K562 (cell line): ENCODE results near the gene ARID3A. TPM values are rescaled to one million over a fixed set of nuclear protein-coding genes. Genes with fewer than 3 reads are reported as not detected.

Experiments used
- FOXK2 ChIP-seq, 2 experiments: fragments of 450-650 bp; IDR thresholded peaks in 1 of 2; conservative IDR thresholded peaks in 1 of 2; 2 replicates each; pipeline ENCODE4 v1.6.1; 2016; ENCODE audit warnings: low read depth in 2 of 2, mild to moderate bottlenecking in 1 of 2
- GTF2F1 ChIP-seq: IDR thresholded peaks from 2 replicates; pipeline ENCODE4 v1.6.1; 2011; ENCODE audit warnings: low read depth, low read length, improper control_type of control experiment
- NFXL1 ChIP-seq: fragments of 450-650 bp; formaldehyde crosslinking; IDR thresholded peaks from 2 replicates; pipeline ENCODE4 v1.4.0; 2021; ENCODE audit warnings: mild to moderate bottlenecking
- PYGO2 ChIP-seq: fragments of 450-650 bp; IDR thresholded peaks from 2 replicates; pipeline ENCODE4 v1.6.1; 2016; ENCODE audit warnings: mild to moderate bottlenecking, missing genetic modification characterization, moderate library complexity, missing compliant biosample characterization
- RBM17 ChIP-seq: fragments of 200-400 bp; formaldehyde crosslinking; IDR thresholded peaks from 2 replicates; pipeline ENCODE4 v1.6.1; 2017; ENCODE audit warnings: low read depth, mild to moderate bottlenecking, low read length, borderline replicate concordance
- TEAD2 ChIP-seq: fragments of 450-650 bp; IDR thresholded peaks from 2 replicates; pipeline ENCODE4 v1.6.1; 2016; ENCODE audit warnings: missing genetic modification characterization, control low read depth, missing compliant biosample characterization
- ZNF121 ChIP-seq: sonication (generic); formaldehyde crosslinking; conservative IDR thresholded peaks from 2 replicates; pipeline ENCODE4 v1.8.0; 2022; ENCODE audit warnings: missing genetic modification reagents
- ZNF436 ChIP-seq: fragments of 250-450, 450-650 bp; sonication (Bioruptor Pico); formaldehyde crosslinking; IDR thresholded peaks from 2 replicates; pipeline ENCODE4 v1.7.0; 2020; ENCODE audit warnings: mild to moderate bottlenecking
- ZNF785 ChIP-seq: fragments of 250-450 bp; sonication (Bioruptor Pico); IDR thresholded peaks from 2 replicates; pipeline ENCODE4 v1.4.0; 2020; ENCODE audit warnings: mild to moderate bottlenecking
- ZNF830 ChIP-seq: fragments of 250-450 bp; sonication (Bioruptor Pico); IDR thresholded peaks from 2 replicates; pipeline ENCODE4 v1.5.0; 2021; ENCODE audit warnings: mild to moderate bottlenecking
- polyA plus RNA-seq, 8 experiments: library from polyadenylated mRNA; depleted of rRNA in 4 of 8; stranded (reverse) in 5 of 8; unstranded in 3 of 8; fragments of >200 nt; fragmentation: Nextera tagmentation in 2 of 8; fragmentation: Illumina TruSeq in 1 of 8; extraction: Ambion mirVana in 2 of 8; extraction: Trizol in 1 of 8; gene quantifications; 2 replicates each; pipeline versions ENCODE4 v1.2.1 to v1.2.3, GENCODE V29; 2011 to 2014; ENCODE audit warnings: inconsistent platforms in 1 of 8, missing spikeins in 1 of 8
- total RNA-seq, 7 experiments: library from RNA; depleted of rRNA in 6 of 7; stranded (reverse); fragments of >200 nt in 6 of 7; fragmentation: Illumina TruSeq in 2 of 7; extraction: Trizol in 2 of 7; gene quantifications; 2 replicates each; pipeline versions ENCODE4 v1.2.1 to v1.2.3, GENCODE V29; 2011 to 2021; ENCODE audit warnings: low replicate concordance in 1 of 7
- TF ChIP-seq, protein P1 (sequence below): fragments of 450-650 bp; IDR thresholded peaks from 2 replicates; pipeline ENCODE4 v1.6.1; 2017; ENCODE audit warnings: antibody characterized with exemption, mild to moderate bottlenecking
- TF ChIP-seq, protein P2 (sequence below): sonication (generic); IDR thresholded peaks from 2 replicates; pipeline ENCODE4 v1.6.1; 2016
- TF ChIP-seq, protein P3 (sequence below): fragments of 250-450 bp; sonication (Bioruptor Pico); IDR thresholded peaks from 2 replicates; pipeline ENCODE4 v1.8.0; 2021; ENCODE audit warnings: mild to moderate bottlenecking, moderate library complexity
- TF ChIP-seq, protein P4 (sequence below), 2 experiments: fragments of 450-650 bp; formaldehyde crosslinking in 1 of 2; IDR thresholded peaks; 2 replicates each; pipeline versions ENCODE4 v1.4.0 to v1.6.1; 2014 to 2020; ENCODE audit warnings: mild to moderate bottlenecking in 2 of 2, borderline replicate concordance in 1 of 2, low read depth in 1 of 2

The ARID3A gene
- total and polyA plus RNA-seq, 9 of the 15 experiments (the other 6 are each of a cell fraction or from before 2014, with no cell fraction given), result 1.4 to 118 (median 31.2) TPM

DNA sequence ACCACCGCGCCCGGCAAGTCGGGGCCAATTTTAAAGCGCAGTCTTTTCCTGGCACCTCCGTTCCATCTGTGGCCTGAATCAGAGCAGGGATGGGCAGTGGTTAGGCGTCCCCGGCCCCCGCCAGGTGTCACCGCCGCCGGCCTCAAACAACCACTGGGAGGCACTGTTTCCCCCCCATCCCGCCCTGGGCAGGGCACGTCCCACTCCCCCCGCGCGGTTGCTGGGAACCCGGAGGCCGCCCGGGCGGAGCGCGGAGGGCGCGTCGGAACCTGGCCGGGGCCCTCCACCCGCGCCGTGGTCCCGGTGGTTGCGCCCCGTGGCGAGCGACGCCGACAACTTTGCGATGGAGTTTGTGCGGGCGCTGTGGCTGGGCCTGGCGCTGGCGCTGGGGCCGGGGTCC is 74.3 kb downstream of the ARID3A start, which contains the start of gene GRIN3B (continued):
- TF ChIP-seq, protein P1, sequence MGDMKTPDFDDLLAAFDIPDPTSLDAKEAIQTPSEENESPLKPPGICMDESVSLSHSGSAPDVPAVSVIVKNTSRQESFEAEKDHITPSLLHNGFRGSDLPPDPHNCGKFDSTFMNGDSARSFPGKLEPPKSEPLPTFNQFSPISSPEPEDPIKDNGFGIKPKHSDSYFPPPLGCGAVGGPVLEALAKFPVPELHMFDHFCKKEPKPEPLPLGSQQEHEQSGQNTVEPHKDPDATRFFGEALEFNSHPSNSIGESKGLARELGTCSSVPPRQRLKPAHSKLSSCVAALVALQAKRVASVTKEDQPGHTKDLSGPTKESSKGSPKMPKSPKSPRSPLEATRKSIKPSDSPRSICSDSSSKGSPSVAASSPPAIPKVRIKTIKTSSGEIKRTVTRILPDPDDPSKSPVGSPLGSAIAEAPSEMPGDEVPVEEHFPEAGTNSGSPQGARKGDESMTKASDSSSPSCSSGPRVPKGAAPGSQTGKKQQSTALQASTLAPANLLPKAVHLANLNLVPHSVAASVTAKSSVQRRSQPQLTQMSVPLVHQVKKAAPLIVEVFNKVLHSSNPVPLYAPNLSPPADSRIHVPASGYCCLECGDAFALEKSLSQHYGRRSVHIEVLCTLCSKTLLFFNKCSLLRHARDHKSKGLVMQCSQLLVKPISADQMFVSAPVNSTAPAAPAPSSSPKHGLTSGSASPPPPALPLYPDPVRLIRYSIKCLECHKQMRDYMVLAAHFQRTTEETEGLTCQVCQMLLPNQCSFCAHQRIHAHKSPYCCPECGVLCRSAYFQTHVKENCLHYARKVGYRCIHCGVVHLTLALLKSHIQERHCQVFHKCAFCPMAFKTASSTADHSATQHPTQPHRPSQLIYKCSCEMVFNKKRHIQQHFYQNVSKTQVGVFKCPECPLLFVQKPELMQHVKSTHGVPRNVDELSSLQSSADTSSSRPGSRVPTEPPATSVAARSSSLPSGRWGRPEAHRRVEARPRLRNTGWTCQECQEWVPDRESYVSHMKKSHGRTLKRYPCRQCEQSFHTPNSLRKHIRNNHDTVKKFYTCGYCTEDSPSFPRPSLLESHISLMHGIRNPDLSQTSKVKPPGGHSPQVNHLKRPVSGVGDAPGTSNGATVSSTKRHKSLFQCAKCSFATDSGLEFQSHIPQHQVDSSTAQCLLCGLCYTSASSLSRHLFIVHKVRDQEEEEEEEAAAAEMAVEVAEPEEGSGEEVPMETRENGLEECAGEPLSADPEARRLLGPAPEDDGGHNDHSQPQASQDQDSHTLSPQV, result no peak
- no peak for TF ChIP-seq ZNF436 (CRISPR knock-in tag)
- no peak for TF ChIP-seq ZNF830 (CRISPR knock-in tag)
- no peak for TF ChIP-seq RBM17
- TF ChIP-seq ZNF121, result 0 out of 2 replicates have a peak, but pooled peaks have one; percentile 17
- no peak for TF ChIP-seq PYGO2
- TF ChIP-seq GTF2F1, result no peak
- TF ChIP-seq FOXK2 (conservative IDR thresholded peaks at IDR 0.05 in 1 of 2, IDR thresholded peaks at IDR 0.05 in 1 of 2; ENCODE audit: low read depth in 2 of 2), result no peak
- TF ChIP-seq, protein P2, sequence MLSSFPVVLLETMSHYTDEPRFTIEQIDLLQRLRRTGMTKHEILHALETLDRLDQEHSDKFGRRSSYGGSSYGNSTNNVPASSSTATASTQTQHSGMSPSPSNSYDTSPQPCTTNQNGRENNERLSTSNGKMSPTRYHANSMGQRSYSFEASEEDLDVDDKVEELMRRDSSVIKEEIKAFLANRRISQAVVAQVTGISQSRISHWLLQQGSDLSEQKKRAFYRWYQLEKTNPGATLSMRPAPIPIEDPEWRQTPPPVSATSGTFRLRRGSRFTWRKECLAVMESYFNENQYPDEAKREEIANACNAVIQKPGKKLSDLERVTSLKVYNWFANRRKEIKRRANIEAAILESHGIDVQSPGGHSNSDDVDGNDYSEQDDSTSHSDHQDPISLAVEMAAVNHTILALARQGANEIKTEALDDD, result no peak
- TF ChIP-seq, protein P3, sequence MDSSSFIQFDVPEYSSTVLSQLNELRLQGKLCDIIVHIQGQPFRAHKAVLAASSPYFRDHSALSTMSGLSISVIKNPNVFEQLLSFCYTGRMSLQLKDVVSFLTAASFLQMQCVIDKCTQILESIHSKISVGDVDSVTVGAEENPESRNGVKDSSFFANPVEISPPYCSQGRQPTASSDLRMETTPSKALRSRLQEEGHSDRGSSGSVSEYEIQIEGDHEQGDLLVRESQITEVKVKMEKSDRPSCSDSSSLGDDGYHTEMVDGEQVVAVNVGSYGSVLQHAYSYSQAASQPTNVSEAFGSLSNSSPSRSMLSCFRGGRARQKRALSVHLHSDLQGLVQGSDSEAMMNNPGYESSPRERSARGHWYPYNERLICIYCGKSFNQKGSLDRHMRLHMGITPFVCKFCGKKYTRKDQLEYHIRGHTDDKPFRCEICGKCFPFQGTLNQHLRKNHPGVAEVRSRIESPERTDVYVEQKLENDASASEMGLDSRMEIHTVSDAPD, result no peak
- TF ChIP-seq, protein P4, sequence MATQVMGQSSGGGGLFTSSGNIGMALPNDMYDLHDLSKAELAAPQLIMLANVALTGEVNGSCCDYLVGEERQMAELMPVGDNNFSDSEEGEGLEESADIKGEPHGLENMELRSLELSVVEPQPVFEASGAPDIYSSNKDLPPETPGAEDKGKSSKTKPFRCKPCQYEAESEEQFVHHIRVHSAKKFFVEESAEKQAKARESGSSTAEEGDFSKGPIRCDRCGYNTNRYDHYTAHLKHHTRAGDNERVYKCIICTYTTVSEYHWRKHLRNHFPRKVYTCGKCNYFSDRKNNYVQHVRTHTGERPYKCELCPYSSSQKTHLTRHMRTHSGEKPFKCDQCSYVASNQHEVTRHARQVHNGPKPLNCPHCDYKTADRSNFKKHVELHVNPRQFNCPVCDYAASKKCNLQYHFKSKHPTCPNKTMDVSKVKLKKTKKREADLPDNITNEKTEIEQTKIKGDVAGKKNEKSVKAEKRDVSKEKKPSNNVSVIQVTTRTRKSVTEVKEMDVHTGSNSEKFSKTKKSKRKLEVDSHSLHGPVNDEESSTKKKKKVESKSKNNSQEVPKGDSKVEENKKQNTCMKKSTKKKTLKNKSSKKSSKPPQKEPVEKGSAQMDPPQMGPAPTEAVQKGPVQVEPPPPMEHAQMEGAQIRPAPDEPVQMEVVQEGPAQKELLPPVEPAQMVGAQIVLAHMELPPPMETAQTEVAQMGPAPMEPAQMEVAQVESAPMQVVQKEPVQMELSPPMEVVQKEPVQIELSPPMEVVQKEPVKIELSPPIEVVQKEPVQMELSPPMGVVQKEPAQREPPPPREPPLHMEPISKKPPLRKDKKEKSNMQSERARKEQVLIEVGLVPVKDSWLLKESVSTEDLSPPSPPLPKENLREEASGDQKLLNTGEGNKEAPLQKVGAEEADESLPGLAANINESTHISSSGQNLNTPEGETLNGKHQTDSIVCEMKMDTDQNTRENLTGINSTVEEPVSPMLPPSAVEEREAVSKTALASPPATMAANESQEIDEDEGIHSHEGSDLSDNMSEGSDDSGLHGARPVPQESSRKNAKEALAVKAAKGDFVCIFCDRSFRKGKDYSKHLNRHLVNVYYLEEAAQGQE (IDR thresholded peaks at IDR 0.05; ENCODE audit: borderline replicate concordance), result peak; percentile 59; the same call in 1 of the 2 replicates
- TF ChIP-seq, protein P4 (CRISPR knock-in tag; IDR thresholded peaks at IDR 0.05; ENCODE audit: low read depth), result no peak
- TF ChIP-seq TEAD2 (tag), result no peak
- TF ChIP-seq NFXL1, result no peak
- no peak for TF ChIP-seq ZNF785 (CRISPR knock-in tag)
